Measurements from ENCODE around the gene CHRNA7.

DNA sequence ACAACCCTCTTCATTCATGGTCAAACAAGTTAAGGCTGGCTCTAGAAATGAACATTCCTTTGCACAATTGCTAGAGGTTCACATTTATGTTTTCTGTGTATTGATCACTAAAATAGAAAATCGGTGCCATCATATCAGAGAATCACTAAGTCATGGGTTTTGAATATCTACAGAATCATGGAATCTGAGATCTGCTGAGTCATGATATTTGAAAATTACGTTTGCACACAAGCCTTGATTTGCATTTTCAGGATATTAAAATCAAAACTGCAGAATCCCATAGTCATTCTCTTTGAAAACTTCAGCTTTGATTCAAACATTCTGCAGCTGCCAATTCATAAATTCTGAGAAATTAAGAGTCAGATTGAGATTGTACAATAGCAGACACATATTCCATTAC lies 26.1 kb upstream of the CHRNA7 start:
- TF ChIP-seq, protein P1, sequence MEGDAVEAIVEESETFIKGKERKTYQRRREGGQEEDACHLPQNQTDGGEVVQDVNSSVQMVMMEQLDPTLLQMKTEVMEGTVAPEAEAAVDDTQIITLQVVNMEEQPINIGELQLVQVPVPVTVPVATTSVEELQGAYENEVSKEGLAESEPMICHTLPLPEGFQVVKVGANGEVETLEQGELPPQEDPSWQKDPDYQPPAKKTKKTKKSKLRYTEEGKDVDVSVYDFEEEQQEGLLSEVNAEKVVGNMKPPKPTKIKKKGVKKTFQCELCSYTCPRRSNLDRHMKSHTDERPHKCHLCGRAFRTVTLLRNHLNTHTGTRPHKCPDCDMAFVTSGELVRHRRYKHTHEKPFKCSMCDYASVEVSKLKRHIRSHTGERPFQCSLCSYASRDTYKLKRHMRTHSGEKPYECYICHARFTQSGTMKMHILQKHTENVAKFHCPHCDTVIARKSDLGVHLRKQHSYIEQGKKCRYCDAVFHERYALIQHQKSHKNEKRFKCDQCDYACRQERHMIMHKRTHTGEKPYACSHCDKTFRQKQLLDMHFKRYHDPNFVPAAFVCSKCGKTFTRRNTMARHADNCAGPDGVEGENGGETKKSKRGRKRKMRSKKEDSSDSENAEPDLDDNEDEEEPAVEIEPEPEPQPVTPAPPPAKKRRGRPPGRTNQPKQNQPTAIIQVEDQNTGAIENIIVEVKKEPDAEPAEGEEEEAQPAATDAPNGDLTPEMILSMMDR (IDR thresholded peaks at IDR 0.05), result no peak
- no peak for TF ChIP-seq ZFX (IDR thresholded peaks at IDR 0.05; ENCODE audit: borderline replicate concordance)
